GM12873 (cell line): ENCODE measurements around the gene ARHGAP20.

Experiments
- CTCF ChIP-seq: IDR thresholded peaks from 2 replicates; pipeline ENCODE4 v1.5.1; 2012; ENCODE audit warnings: low read depth, mild to moderate bottlenecking, moderate library complexity, low read length, control low read depth; ENCODE audit not compliant: insufficient read depth; ENCODE audit errors: missing control alignments

ARHGAP20 gene

GRCh38 chr11:110752890-110753289, 40.7 kb upstream of the ARHGAP20 start:
- TF ChIP-seq CTCF, result no peak

GRCh38 chr11:110750100-110750499, 37.9 kb upstream of the ARHGAP20 start:
- TF ChIP-seq CTCF, result no peak

- no peak for TF ChIP-seq CTCF
Measured at GRCh38 chr11:110747531-110747930, 35.3 kb upstream of the ARHGAP20 start.

GRCh38 chr11:110738641-110739040, 26.4 kb upstream of the ARHGAP20 start:
- no peak for TF ChIP-seq CTCF

- no peak for TF ChIP-seq CTCF
Measured at GRCh38 chr11:110737593-110737992, 25.4 kb upstream of the ARHGAP20 start.

GRCh38 chr11:110736171-110736553, 23.9 kb upstream of the ARHGAP20 start:
- no peak for TF ChIP-seq CTCF

- TF ChIP-seq CTCF, result no peak
Measured at GRCh38 chr11:110735455-110736170, 23.4 kb upstream of the ARHGAP20 start.

GRCh38 chr11:110734790-110735189, 22.6 kb upstream of the ARHGAP20 start:
- no peak for TF ChIP-seq CTCF
